Measurements from ENCODE around the gene AIDA. TPM values are rescaled to one million over a fixed set of nuclear protein-coding genes. Genes with fewer than 3 reads are reported as not detected.
A peak's percentile ranks its signal among the peaks of the same experiment; 100 is the strongest.

AIDA gene
- total RNA-seq, 1 experiment from 2014 or later = 38.0 TPM

DNA sequence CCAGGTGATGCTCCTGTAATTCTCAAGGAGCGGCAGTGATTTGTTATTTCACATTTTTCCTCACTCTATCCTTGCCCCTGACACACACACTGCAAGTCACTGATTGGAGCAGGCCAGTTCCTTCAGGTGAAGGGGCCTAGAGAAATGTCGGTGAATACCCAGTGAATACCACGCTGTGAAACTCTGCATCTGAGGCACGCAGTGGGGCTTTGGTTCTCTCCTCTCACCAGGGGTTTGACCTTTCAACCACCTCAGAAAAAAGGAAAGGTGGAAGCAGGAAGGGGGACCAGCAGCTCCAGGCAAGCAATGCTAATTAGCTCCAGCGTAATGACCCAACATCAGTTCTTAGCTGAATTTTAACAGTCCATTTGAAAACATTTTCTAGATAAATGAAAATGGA lies 24.2 kb upstream of the AIDA start:
- peak; percentile 8 for ATAC-seq
- H3K79me2 ChIP-seq (ENCODE audit: low read length) = no peaks in the 10 kb centered on the region
- H3K9ac ChIP-seq (ENCODE audit: low read length) = 0 out of 2 replicates have a peak overlapping the region, but pooled peaks have one; percentile 1
- CTCF ChIA-PET = interaction anchor here (0.6 to 2.5 kb wide), 6 partner anchors 18 to 397 kb away, joined by 3 to 13 read pairs (median 3); no protein-coding TSS in a partner anchor
- H2AFZ ChIP-seq (ENCODE audit: low read length) = no peak overlapping the region
- no peaks in the 10 kb centered on the region for H4K20me1 ChIP-seq (ENCODE audit: low read length)
- POLR2A ChIA-PET (ENCODE audit: unreplicated experiment) = interaction anchor here (0.5 kb wide), 1 partner anchor 23 kb away, joined by 3 read pairs; no protein-coding TSS in a partner anchor
- H3K36me3 ChIP-seq (ENCODE audit: low read depth, low read length) = peaks cover 23% of the 10 kb centered on the region
- H3K9me2 ChIP-seq (replicated peaks; ENCODE audit: low read length) = no peaks in the 10 kb centered on the region
- TF ChIP-seq EZH2 (IDR thresholded peaks at IDR 0.05; ENCODE audit: low read length, unreplicated experiment) (no peak), EZH2phosphoT487 (IDR thresholded peaks at IDR 0.05; ENCODE audit: borderline replicate concordance, low read length) (no peak)
- TF ChIP-seq, protein P1, sequence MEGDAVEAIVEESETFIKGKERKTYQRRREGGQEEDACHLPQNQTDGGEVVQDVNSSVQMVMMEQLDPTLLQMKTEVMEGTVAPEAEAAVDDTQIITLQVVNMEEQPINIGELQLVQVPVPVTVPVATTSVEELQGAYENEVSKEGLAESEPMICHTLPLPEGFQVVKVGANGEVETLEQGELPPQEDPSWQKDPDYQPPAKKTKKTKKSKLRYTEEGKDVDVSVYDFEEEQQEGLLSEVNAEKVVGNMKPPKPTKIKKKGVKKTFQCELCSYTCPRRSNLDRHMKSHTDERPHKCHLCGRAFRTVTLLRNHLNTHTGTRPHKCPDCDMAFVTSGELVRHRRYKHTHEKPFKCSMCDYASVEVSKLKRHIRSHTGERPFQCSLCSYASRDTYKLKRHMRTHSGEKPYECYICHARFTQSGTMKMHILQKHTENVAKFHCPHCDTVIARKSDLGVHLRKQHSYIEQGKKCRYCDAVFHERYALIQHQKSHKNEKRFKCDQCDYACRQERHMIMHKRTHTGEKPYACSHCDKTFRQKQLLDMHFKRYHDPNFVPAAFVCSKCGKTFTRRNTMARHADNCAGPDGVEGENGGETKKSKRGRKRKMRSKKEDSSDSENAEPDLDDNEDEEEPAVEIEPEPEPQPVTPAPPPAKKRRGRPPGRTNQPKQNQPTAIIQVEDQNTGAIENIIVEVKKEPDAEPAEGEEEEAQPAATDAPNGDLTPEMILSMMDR (conservative IDR thresholded peaks at IDR 0.05; ENCODE audit: low read depth, low read length) = no peak
- intact Hi-C loops (cut with micrococcal nuclease) = loop anchor here (2.0 to 10.0 kb wide), 2 partner anchors 48 to 268 kb away; no protein-coding TSS in a partner anchor
- no peak for DNase-seq
- no peaks in the 10 kb centered on the region for H3K9me3 ChIP-seq (ENCODE audit: low read length)
- BruUV-seq (replicated peaks) = no TSS peak
- no peaks in the 10 kb centered on the region for H3F3A ChIP-seq (ENCODE audit: low read length, unreplicated experiment)
- no peaks in the 10 kb centered on the region for H3K27me3 ChIP-seq (ENCODE audit: low read length)
- H3K27ac ChIP-seq (ENCODE audit: low read length) = peak overlapping the region; percentile 35
- H3K4me2 ChIP-seq (ENCODE audit: low read length) = peak overlapping the region; percentile 31
- peaks cover 17% of the 10 kb centered on the region for H3K4me1 ChIP-seq (ENCODE audit: insufficient read depth, low read length)
- H3K4me3 ChIP-seq (ENCODE audit: low read length) = no peak overlapping the region

DNA sequence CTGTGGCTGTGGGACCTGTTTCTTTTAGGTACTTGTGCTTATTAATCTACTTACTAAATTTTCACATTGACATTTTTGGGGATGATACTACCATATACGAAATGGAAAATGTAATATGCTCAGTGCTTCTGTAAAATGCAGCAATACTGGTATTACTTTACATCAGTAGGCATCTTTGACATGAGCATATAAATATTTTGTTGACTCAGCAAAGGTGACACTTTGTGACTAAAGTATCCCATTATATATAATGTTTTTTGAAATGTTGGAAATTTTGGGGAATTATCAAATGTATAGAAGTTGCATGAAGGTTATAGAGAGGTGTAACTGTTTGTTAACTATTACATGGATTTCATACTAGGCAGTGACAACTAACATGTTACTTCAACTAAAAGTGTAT lies 22.4 kb upstream of the AIDA start:
- no peaks in the 10 kb centered on the region for H3K79me2 ChIP-seq (ENCODE audit: low read length)
- BruUV-seq (replicated peaks) = no TSS peak
- H3K36me3 ChIP-seq (ENCODE audit: low read depth, low read length) = peaks cover 39% of the 10 kb centered on the region
- no peaks in the 10 kb centered on the region for H3K9me3 ChIP-seq (ENCODE audit: low read length)
- H4K20me1 ChIP-seq (ENCODE audit: low read length) = no peaks in the 10 kb centered on the region
- intact Hi-C loops (cut with micrococcal nuclease) = loop anchor here (10.0 kb wide), 1 partner anchor 270 kb away; no protein-coding TSS in a partner anchor
- no peaks in the 10 kb centered on the region for H3F3A ChIP-seq (ENCODE audit: low read length, unreplicated experiment)
- H3K4me1 ChIP-seq (ENCODE audit: insufficient read depth, low read length) = peaks cover 17% of the 10 kb centered on the region
- TF ChIP-seq, protein P1 (conservative IDR thresholded peaks at IDR 0.05; ENCODE audit: low read depth, low read length) = no peak
- TF ChIP-seq EZH2 (IDR thresholded peaks at IDR 0.05; ENCODE audit: low read length, unreplicated experiment) = no peak
- no peak overlapping the region for H2AFZ ChIP-seq (ENCODE audit: low read length)
- ChIA-PET POLR2A (ENCODE audit: unreplicated experiment) (no interaction called here), CTCF (interaction anchor here (0.5 kb wide), 1 partner anchor 21 kb away, joined by 3 read pairs; no protein-coding TSS in a partner anchor)
- ATAC-seq = no peak
- H3K4me2 ChIP-seq (ENCODE audit: low read length) = no peak overlapping the region
- DNase-seq = no peak
- H3K27me3 ChIP-seq (ENCODE audit: low read length) = no peaks in the 10 kb centered on the region
- no peak overlapping the region for H3K27ac ChIP-seq (ENCODE audit: low read length)
- no peak overlapping the region for H3K9ac ChIP-seq (ENCODE audit: low read length)
- H3K9me2 ChIP-seq (replicated peaks; ENCODE audit: low read length) = no peaks in the 10 kb centered on the region
- no peak overlapping the region for H3K4me3 ChIP-seq (ENCODE audit: low read length)
